ENCODE data around the gene OLA1. TPM values are rescaled to one million over a fixed set of nuclear protein-coding genes. Genes with fewer than 3 reads are reported as not detected.

OLA1 gene
- total RNA-seq, 4 donors from 2014 or later: 72.7 to 85.1 (median 78.3) TPM

GRCh38 chr2:174035981-174036742 lies 212.2 kb downstream of the OLA1 start:
- H3K4me3 ChIP-seq: peak overlapping the region in 2 of 4 donors; percentile 2 to 47
- H3K36me3 ChIP-seq: no peaks in the 10 kb centered on the region
- H3K4me1 ChIP-seq: peaks cover 0 to 56% (median 16%) of the 10 kb centered on the region in 3 donors
- H3K9me3 ChIP-seq: no peaks in the 10 kb centered on the region
- WGBS, 2 donors: 30 to 36% methylated on average over 12 of the region's 12 CpGs
- no peaks in the 10 kb centered on the region for H3K27me3 ChIP-seq
- intact Hi-C loops (cut with DNase I): loop anchor here (10.0 kb wide), 1 partner anchor 71 kb away; the partner anchor contains the start of gene SP3
- DNase-seq: no peak
- TF ChIP-seq CTCF (IDR thresholded peaks at IDR 0.05): peak in 4 of 6 experiments; percentile 17 to 53 (median 20)
- TF ChIP-seq POLR2A (IDR thresholded peaks at IDR 0.05): no peak
- H3K27ac ChIP-seq: peak overlapping the region; percentile 31 to 88 (median 65)

- DNase-seq: no peak
- TF ChIP-seq CTCF (IDR thresholded peaks at IDR 0.05) (no peak), POLR2A (IDR thresholded peaks at IDR 0.05) (no peak)
- Histone ChIP-seq H3K4me3 (no peak overlapping the region), H3K27ac (no peak overlapping the region), H3K27me3 (no peaks in the 10 kb centered on the region), H3K4me1 (peaks cover 0 to 54% (median 16%) of the 10 kb centered on the region in 3 donors), H3K9me3 (no peaks in the 10 kb centered on the region), H3K36me3 (no peaks in the 10 kb centered on the region)
- intact Hi-C loops (cut with DNase I): loop anchor here (10.0 kb wide), 1 partner anchor 70 kb away; the partner anchor contains the start of gene SP3
- 80 to 81% methylated on average over 3 of the region's 3 CpGs for WGBS, 2 donors
These were observed 213.2 kb downstream of the OLA1 start for GRCh38 chr2:174035117-174035635.

GRCh38 chr2:174033163-174033550 lies 215.2 kb downstream of the OLA1 start:
- Histone ChIP-seq H3K4me3 (no peak overlapping the region), H3K9me3 (no peaks in the 10 kb centered on the region), H3K27ac (no peak overlapping the region), H3K27me3 (no peaks in the 10 kb centered on the region), H3K4me1 (peaks cover 0 to 39% (median 12%) of the 10 kb centered on the region in 3 donors), H3K36me3 (no peaks in the 10 kb centered on the region)
- no peak for DNase-seq
- TF ChIP-seq POLR2A (IDR thresholded peaks at IDR 0.05): no peak
- no peak for TF ChIP-seq CTCF (IDR thresholded peaks at IDR 0.05)
- 82 to 90% methylated on average over 2 of the region's 2 CpGs for WGBS, 2 donors
- intact Hi-C loops (cut with DNase I): loop anchor here (10.0 kb wide), 1 partner anchor 68 kb away; the partner anchor contains the start of gene SP3

- WGBS, 2 donors: 51 to 52% methylated on average over 3 of the region's 3 CpGs
- Histone ChIP-seq H3K27ac (peak overlapping the region in 1 of 4 donors; percentile 62), H3K4me1 (peaks cover 2 to 43% (median 9%) of the 10 kb centered on the region in 3 donors), H3K4me3 (no peak overlapping the region), H3K27me3 (no peaks in the 10 kb centered on the region), H3K36me3 (no peaks in the 10 kb centered on the region), H3K9me3 (no peaks in the 10 kb centered on the region)
- DNase-seq: no peak
- TF ChIP-seq CTCF (IDR thresholded peaks at IDR 0.05) (no peak), POLR2A (IDR thresholded peaks at IDR 0.05) (no peak)
- intact Hi-C loops (cut with DNase I): loop anchor here (10.0 kb wide), 1 partner anchor 66 kb away; the partner anchor contains the start of gene SP3
These were observed 217.1 kb downstream of the OLA1 start for GRCh38 chr2:174031226-174031625.

DNA sequence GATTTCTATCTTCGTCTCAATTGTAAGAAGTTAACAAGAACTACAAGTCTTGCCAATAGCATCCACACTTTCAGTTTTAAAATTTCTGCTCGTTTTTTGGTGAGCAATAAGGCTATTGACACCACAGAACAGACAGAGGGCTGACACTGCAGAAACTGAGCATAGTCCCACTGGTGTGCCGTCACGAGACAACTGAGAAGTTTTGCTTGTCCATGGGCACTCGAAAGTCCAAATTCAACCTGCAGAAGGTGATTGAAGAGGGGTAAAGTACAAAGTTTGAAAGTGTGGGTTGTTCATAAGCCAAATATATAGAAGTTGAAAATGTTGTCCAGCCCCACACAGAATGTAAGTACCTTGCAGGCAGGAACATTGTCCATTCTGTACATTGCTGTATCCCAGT lies 219.4 kb downstream of the OLA1 start:
- intact Hi-C loops (cut with DNase I): no loop called here
- peaks cover 15 to 60% (median 22%) of the 10 kb centered on the region in 3 donors for H3K4me1 ChIP-seq
- no peaks in the 10 kb centered on the region for H3K27me3 ChIP-seq
- H3K9me3 ChIP-seq: peaks cover 0 to 14% (median 0%) of the 10 kb centered on the region in 3 donors
- peak overlapping the region in 2 of 4 donors; percentile 14 to 22 for H3K27ac ChIP-seq
- WGBS, 2 donors: 78 to 80% methylated on average over 5 of the region's 5 CpGs
- TF ChIP-seq POLR2A (IDR thresholded peaks at IDR 0.05) (no peak), CTCF (IDR thresholded peaks at IDR 0.05) (no peak)
- no peak for DNase-seq
- no peaks in the 10 kb centered on the region for H3K36me3 ChIP-seq
- H3K4me3 ChIP-seq: no peak overlapping the region

All from esophagus squamous epithelium (tissue), 5 donors.